NCI-H2227 (cell line): ENCODE measurements around the gene GLCCI1.

ENCODE experiments used
- DNase-seq: peaks from one replicate; lab custom pipeline; 2025; ENCODE audit not compliant: unreplicated experiment; lab: John Stamatoyannopoulos, UW

GLCCI1 gene

DNA sequence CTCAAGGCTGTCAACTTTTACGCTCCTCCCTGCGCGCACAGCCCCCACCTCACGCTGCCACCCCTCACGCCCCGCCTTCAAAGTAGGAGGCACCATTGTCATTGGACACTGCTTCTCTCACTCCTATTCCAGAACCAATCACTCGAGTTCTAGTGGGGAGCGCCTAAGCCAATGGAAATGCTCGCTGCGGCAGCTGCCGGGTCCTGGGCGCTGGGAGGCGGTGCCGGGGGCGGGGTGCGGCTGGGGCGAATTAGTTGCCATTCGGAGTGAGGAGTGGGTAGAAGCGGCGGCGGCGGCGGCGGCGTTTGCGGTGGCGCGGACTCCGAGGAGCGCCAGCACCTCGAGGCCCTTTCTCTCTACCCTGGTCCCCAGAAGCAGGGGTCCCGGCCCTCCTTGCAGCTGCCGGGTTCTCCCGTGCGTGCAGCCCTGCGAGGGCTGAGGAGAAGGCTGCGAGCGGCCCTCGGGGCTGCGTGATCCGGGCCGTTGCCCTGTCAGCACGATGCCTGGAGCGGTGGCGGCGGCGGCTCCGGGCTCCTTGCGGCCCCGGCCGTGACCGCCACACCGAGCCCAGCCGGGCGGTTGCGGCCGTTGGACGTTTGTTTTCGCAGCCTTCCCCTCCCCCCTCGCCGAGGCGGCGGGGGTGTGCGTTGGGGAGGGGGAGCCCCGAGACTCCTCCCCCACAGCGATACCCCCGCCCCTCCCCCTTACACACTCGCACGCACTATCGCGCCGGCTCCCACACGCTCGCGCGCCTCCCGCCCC is at the start of gene GLCCI1:
Gene GLCCI1, plus strand, starts transcription at position 253 of the 762 bp plus-strand sequence. CDS start 555 bp downstream, outside the sequence.
- DNase-seq, result peak; percentile 96

DNA sequence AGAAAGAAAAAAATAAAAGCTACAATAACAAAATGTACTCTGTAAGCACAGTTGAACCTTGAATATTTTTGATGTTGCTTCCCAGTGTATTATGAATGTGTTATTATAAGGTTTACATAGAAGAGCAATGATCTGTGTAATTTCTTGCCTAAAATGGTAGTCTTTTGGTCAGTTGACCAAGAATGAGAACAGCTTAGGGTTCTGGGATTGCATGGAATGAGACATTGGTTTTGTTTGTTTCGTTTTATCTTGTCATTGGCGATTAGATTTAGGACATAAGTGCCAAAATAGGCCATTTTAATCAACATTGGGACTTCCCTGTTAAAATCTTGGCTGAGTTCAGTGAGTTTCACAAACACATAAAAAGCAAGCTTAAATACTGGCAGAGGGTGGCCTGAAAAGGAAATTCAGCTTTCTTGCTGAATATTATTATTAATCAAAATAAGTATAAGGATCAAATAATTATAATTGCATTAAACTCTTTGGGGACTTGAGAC is 49.1 kb upstream of the GLCCI1 start:
- no peak for DNase-seq

DNA sequence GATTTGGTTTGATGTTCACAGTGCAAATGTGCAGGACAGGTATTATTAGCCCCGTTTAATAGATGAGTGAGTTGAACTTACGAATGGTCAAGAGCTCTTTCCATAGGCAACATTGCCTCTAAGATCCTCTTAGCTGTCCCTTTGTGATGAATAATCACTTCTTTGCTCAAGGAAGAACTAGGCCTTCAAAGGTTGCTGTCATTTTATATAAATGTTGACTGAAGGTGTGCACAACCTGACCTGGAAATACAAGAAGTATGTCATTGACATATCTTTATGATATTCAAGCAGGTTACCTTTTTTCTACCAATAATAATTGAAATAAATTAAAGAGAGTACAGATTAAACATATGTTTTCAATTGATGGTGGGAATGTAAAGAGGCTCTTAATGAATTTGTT is 48.5 kb upstream of the GLCCI1 start:
- DNase-seq, result no peak

DNA sequence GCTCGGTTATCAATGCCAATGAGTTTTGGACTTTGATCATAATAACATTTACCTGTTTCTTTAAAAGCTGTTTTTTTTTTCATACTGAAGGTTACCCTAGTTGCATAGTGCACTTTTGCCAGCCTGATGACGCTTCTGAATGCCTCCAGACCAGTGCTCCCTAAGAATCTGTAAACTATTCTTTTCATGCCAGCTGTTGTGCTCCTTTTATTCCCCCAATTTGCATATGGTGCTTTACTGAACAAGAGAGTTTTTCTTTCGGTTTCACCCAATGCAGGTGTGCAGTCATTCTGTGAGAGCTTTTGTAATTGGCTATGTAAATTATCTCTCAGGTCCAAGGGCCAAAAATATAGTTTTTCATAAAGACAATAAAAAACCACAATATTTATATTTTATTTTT is 48.1 kb upstream of the GLCCI1 start:
- no peak for DNase-seq

DNA sequence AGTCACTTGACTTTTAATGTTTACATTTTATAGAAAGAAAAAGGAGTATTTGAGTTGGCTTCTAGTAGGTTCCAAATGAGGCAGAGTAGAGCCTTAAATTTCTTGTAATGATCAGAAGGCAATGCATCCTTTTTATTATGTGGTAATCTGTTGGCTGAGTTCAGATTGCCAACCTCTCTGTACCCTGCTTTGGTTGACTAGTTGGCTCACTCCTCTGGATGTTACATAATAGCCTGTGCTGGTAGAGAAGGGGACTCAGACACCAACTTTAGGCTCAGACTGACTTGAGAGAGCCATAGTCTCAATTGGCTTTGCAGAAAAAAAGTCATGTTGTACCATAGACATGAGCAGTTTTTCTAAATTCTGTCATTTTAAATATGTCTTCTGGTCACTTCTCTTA is 46.8 kb upstream of the GLCCI1 start:
- DNase-seq, result no peak

DNA sequence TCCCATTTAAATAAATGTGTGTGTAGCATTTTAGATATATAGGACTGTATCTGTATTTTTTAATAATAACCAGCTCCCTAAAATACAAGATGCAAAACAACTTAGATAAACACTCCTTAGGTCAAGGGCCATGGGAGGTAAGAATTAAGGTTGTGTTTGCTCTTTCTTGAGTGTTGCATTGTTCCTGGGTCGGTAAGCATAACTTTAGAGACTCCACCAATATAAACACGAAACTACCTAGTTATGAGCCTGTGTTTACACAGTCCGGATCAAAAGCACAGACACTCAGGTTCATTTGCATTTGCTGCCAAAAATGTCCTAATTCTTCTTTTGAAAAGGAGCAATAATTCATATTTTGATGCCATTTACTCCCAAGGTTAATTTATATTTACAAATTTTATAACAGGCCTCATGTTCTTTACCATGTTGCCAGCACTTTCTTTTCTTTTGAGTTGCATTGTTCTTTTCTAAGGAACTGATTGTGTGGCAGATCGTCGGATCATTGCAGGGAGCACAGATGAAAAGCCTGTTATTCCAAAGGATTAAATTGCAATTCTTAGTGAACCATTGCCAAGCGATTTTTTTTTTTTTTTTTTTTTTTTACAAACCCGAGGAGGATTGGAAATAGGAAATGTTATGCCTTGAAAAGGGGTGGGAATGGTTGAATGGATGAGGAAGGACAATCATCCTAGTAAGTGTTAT is 45.8 kb upstream of the GLCCI1 start:
- peak; percentile 7 for DNase-seq

DNA sequence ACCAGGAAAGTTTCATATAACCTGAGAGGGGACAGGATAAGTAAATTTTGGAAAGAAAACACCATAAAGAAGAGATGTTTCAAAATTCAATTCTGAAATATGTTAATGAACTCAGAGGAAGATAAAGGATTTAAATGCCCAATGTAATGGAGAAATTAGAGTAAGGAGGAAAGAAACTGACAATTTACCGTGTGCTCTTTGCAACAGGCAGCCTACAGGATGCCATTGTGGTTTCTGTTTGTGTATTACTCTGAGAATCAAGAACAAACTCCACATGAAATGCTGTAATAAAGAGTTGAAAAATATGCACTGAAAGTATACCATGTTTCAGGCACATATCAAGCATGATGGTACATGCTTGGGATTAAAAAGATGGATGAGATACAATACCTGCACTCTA is 44.8 kb upstream of the GLCCI1 start:
- no peak for DNase-seq

DNA sequence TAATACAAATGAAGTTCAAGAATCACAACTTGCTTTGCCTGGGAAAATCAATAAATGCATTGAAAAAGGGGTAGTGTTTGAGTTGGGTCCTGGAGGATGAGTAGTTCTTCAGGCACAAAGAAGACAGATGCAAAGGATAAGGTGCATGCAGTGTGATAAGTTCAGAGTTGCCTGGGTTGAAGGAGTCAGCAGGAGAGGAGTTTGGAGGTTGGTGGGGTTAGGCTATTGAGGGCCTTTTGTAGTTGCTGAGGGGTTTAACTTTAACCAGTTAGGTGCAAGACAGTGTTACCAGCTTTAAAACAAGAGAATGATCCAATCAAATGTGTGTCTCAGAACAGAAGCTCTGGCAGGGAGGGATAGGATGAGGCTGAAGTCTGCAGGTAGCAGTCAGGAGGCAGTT is 44.3 kb upstream of the GLCCI1 start:
- DNase-seq, result no peak

DNA sequence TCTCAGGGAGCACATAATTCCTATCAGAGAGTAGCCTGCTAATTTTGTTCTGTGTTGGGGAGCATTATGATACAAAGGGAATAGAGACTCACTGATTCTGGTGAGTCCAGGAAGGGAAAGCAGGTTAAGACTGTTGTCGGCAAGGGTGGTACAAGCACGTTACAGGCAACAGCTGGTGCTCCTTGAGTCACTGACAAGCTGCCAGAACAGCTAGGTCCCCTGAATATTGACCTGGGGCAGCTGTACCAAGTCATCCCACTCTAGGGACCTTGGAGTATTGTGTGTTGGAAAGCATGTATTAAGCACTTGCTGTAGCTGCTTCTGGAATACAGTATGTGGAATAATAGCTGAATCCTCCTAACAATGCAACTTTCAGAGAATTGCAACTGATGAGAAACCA is 37.0 kb upstream of the GLCCI1 start:
- no peak for DNase-seq

DNA sequence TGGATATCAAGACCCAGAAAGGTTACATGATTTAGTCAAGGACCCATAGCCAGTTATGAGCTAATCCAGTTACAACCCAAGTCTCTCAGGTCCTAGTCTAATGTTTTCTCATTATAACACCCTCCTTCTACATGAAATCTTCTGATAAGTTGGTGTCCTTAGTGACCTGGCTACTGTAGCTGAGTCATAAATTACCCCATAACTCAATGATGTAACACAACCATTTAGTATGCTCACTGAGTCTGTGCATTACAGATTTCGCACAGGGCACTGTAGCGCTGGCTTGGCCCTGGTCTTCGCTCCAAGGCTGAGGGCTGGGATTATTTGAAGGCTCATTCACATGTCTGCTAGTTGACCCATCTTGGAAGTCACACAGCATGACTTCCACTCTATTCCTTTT is 36.0 kb upstream of the GLCCI1 start:
- no peak for DNase-seq

DNA sequence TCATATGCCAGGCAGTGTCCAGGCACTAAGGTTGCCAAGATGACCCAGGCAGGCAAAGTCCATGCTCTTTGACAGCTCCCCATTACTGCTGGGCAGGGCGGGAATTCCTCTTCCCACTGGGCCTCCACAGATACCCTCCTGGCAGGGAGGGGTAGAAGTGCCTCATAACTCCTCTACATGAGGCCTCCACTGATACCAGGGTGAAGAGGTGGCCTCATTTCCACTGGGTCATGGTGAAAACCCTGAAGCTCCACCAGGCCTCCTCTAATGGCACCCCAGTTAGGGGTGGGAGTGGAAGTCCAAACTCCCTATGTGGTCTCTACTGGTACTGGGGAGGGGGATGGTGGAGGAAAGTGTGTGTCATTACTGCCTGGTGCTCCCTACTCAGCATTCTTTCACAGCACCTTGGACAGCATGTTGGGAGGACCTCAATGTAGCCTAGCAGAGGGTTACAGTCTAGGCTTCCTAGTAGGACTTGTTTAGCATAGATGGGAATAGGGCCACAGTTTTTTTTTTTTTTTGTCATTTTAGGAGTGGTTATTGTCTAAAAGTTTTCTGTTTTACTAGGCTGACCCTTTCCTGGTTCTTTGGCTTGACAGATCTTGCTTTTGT is 34.6 kb upstream of the GLCCI1 start:
- no peak for DNase-seq

DNA sequence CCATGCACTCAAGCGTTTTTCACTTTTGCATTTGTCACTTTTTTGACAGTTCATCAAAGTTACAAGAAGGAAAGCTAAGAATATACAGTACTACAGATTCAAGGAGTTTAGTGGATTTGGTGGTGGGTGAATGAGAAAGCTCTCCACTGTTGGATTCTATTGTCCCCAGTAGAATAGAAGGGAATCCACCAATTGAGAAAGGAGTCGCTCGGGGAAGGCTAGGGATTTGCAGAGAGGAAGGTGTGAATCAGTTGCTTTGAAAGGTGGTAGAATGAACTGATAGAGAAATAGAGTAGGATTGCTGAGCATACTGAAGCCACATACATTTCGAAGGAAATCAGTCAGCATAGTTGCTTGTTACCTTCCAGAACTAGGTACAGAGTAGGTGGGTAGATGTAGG is 33.7 kb upstream of the GLCCI1 start:
- DNase-seq, result no peak

DNA sequence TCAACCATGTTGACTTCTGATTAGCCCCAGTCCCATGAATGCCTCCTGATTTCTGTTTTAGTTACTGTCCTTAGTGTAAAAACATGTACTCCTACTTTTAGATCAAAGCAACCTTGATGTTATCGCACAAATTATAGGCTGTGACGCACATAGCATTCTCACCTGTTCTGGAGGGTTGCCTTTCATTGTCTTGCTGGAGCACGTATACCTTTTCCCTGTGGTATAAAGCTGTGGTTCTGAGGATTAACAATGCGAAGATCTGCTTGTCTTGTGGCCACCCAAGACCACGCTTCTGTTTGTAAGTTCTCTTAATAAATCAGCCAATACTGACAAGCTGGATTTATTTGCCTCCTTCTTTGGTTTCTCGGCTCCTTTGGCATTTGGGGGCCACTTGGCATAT is 30.1 kb upstream of the GLCCI1 start:
- no peak for DNase-seq

DNA sequence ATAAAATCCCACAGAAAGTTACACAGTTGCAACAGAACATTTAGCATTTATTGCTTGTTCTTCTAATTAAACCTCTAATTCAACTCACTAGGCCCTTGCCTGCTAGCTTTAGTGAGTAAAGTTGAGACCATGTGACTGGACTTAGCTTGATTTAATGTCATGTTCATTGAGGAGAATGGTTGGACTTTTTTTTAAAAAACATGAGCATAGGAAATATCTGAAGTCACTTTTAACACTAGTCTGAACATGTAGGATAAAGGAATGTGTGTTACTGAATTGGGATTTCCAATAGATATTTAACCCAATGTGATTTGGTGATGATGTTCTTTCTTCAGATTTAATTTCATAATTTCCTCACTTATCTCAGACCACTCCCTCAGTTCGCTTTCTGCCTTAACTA is 24.6 kb upstream of the GLCCI1 start:
- no peak for DNase-seq

DNA sequence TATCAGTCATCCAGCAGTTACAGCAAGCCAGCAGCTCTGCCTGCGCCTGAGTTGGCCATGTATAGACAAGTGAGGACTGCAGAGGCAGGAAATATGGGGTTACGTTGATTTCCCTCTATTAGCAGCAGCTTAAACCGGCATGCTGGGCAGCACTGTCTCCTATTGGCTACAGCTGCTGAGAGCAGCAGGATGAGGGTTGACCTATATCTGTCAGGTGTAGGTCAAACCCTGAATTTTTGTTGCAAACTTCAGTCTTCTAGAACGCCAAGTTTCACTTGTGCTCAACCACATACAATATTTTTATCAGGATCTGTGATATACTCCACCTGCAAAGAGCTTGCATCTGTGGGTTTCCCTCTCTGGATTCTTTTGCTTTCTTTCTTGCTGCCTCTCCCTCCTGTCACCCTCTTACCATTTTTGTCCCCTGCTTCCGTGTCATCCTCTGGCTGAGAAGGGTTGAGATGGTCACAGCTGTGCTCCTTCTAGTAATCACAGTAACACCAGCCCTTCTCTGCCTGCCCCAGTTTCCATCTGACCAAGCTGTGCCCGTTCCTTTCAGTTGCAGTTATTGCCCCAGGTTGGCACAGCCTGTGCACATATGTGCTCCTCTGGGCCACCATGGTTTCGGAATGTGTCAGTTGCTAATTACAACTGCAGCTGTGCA is 23.8 kb upstream of the GLCCI1 start:
- DNase-seq, result no peak

DNA sequence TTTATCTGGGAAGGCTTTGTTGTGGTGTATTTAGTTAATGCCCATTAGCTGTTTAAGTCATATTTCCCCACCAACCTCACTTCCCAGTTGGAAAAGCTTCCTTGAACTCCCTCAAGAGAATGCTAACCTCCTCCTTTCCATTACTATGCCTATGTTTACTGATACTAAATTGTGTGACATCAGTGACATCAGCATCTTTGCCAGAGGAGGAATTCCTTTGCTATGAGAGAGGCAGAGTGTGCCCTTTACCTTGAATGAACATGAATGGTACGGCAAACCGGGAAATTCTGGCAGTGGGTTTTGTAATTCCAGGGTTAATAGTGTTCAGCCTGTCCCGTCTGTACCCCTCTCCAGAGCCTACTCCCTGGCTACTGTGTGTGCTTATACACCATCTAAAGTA is 22.1 kb upstream of the GLCCI1 start:
- no peak for DNase-seq

DNA sequence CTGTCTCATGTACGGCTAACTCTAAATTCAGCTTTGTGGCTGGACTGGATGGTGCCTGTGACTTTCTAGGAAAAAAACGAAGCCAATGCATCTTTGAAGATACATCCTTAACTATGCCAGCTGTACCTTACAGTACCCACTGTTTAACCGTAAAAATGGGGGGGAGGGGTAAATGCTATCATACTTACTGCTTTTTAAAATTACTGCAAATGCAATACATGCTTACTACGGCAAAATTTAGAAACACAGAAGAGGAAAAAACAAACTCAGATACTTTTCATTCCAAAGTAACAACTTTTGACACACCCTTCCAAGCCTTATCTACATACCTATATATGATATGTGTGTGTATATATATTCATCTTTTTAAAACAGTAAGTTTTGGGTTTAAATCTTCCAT is 20.4 kb upstream of the GLCCI1 start:
- DNase-seq, result no peak

DNA sequence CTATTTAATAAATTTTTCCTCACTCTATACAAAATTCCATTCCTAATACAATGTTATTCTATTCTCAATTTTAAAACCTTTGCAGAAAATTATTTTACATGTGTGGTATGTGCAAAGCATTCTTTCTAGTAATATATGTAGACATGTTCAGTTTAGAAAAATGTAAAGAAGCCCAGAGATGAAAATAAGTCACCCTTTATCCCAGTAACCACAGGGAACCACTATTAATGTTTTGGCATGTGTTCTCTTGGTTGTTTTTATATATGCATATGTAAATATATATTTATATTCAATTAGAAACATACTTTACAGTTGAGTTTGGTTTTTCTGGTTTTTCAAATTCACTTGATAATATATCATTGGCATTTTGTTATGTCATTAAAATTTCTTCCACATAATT is 14.8 kb upstream of the GLCCI1 start:
- DNase-seq, result no peak

DNA sequence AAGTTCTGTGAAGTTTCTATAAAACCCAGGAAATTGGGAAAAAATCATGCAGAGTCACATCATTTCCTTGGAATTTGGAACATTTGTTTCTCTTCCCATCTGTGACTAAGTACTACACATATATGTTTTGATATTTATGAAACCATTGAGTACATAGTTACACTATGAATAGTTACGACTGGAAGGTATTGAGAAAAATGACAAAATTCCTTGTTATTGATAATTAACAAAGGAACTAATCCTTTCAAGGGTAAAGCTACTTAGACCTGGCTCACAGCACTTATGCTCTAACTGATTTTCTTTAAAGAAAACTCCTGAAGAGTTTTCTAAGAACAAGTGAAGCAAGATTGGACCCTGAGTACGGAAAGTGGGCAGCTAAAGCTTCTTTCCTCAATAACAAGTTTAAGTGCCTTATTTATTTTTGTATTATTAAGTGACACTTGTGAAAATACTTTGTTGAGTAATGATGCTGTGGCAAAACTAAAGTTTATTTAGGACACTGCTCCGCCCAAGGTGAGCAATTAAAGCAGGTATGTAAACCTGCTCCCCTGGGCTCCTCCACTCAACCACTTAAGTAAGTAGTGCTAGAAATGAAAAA is 12.0 kb upstream of the GLCCI1 start:
- no peak for DNase-seq

DNA sequence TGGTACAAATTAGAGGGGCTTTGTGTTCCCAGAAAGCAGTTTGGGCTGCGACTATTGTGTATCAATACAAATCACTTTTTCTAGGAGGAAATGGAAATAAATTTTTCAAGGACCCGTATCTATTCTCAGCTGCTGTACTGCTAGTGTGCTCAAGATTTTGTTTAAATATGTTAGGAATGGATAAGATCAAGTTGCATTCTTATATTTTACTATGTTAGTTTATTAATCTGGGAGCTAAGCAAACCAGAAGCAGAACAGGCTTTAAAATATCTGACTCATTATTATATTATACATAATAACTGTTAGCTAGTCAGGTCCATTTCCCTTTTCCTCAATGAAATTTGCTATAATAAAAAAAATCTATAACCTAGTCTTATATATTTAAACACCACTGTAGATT is 11.1 kb upstream of the GLCCI1 start:
- no peak for DNase-seq

DNA sequence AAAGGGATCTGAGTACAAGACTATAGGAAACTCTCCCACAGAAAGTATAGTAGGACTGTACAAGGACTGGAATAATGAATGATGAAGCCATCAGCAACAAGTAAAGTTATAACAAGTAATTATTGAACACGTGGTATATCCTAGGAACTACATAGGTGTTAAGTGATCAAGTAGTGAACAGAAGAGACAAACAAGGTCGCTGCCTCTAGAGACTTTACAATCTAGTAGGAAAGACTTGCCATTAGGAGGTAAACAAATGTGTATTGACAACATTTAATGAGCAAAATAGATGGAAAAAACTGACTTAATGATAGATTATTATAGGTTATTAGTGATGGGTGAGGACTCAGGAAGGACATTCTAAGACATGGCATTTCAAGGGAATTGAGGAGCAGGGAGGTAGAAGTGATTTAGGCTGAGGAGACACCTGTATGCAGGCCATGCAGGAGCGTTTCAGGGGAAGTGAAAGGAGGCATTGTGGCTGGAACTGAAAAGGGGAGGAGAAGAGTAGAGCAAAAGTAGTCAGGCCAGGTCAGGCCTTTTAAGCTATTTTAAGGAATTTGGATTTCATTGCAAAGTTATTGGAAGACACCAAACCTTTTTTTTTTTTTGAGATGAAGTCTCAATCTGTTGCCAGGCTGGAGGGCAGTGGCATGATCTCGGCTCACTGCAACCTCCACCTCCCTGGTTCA is 8.5 kb upstream of the GLCCI1 start:
- DNase-seq, result no peak
